GM21737 (cell line): ENCODE measurements around the gene PIM2.
"Not testable (repeated sequence)": the region's sequence is repeated elsewhere in the genome, so short reads cannot be mapped to it uniquely, and the experiment has no call there.

Experiments
- ATAC-seq: cut with Tn5 transposase; IDR thresholded peaks from one replicate; pipeline ENCODE4 v1.9.1; 2021; ENCODE audit warnings: mild to moderate bottlenecking, moderate library complexity; ENCODE audit not compliant: unreplicated experiment

Gene PIM2

DNA sequence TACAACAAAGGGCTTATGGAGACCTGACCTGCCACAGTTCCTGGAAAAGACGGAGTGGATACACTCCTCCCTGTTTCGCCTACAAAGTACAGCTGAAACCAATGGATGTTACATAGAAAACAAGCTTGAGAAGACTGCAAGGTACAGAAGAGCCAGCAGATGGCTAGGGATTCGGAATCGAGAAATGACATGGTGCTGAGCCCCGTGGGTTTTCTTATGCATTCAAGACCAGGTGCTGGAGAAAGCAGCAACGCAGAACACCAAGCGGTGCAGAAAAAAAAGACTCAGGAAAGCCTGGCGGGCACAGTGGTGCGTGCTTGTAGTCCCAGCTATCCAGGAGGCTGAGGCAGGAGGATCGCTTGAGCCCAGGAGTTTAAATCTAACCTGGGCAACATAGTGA, 35.1 kb downstream of the PIM2 start:
- no peak for ATAC-seq

DNA sequence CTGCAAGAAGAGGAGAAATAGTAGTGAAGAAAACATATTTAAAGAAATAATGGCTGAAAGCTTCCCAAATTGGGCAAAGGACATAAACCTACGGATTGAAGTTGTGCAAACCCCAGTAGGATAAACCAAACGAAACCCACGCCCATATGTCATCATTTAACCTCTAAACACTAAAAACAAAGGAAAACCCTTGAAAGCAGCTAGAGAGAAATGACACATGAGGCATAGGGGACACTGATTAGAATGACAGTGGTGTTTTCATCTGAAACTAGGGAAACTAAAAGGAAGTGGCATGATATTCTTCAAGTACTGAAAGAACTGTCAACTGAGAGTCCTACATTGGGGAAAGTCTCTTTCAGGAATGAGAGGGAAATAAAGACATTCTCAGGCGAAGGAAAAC, 41.9 kb downstream of the PIM2 start:
- ATAC-seq = not testable (repeated sequence)

DNA sequence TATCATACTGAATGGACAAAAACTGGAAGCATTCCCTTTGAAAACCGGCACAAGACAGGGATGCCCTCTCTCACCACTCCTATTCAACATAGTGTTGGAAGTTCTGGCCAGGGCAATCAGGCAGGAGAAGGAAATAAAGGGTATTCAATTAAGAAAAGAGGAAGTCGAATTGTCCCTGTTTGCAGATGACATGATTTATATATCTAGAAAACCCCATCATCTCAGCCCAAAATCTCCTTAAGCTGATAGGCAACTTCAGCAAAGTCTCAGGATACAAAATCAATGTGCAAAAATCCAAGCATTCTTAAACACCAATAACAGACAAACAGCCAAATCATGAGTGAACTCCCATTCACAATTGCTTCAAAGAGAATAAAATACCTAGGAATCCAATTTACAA, 46.8 kb downstream of the PIM2 start:
- ATAC-seq = not testable (repeated sequence)

- ATAC-seq = no peak
Measured at GRCh38 chrX:48864210-48864609, 54.6 kb downstream of the PIM2 start.
